ENCODE results near the gene CRACDL. TPM values are rescaled to one million over a fixed set of nuclear protein-coding genes. Genes with fewer than 3 reads are reported as not detected.

The CRACDL gene, protein sequence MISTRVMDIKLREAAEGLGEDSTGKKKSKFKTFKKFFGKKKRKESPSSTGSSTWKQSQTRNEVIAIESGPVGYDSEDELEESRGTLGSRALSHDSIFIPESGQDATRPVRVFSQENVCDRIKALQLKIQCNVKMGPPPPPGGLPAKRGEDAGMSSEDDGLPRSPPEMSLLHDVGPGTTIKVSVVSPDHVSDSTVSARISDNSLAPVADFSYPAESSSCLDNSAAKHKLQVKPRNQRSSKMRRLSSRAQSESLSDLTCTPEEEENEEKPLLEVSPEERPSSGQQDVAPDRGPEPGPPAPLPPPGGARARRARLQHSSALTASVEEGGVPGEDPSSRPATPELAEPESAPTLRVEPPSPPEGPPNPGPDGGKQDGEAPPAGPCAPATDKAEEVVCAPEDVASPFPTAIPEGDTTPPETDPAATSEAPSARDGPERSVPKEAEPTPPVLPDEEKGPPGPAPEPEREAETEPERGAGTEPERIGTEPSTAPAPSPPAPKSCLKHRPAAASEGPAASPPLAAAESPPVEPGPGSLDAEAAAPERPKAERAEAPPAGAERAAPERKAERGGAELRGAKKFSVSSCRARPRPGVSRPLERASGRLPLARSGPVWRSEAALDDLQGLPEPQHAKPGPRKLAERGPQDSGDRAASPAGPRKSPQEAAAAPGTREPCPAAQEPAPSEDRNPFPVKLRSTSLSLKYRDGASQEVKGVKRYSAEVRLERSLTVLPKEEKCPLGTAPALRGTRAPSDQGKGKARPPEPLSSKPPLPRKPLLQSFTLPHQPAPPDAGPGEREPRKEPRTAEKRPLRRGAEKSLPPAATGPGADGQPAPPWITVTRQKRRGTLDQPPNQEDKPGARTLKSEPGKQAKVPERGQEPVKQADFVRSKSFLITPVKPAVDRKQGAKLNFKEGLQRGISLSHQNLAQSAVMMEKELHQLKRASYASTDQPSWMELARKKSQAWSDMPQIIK
- total RNA-seq = 0.12 and 0.16 TPM in 2 replicates

DNA sequence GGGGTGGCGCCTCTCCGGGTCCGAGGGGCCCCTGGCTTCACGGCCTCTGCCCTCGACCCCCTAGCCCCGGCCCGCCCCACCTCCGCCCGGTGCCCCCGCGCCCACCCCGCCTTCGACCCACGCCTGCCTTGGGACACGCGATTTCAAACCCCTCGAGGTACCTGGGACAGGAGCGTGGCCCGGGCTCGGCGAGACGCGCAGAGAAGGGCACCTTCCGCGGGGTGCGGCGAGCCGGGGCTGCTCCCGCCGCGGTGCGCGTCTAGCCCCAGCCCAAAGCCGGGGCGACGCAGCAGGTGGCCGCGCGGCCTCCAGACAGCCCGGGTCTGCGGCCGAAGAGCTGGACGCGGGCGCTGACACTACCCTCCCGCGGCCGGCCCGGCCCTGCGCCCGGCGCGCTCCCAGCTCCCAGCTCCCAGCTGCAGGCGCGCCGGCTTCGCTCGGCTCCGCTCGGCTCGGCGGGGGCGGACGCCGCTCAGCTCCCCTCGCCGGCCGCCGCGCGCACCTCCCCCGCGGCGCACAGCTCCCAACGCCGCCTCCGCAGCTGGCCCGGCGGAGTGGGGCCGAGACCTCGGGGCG lies at the start of gene CRACDL:
CRACDL (minus strand) TSS at position 449 of the 576 bp plus-strand sequence. CDS start 89,425 bp downstream, outside the sequence.

Small RNAs within 50 kb of the gene (small RNA-seq; reads per million reads assigned to genes)
- gene RNU4-84P (not detected), gene RNU7-46P (not detected)

Other genes with a start within 250 kb of the CRACDL start
- gene MGAT4A, start 205.1 kb downstream of the CRACDL start, total RNA-seq = 0.16 and 0.24 TPM in 2 replicates
- gene C2orf15, start 205.5 kb upstream of the CRACDL start, total RNA-seq = not detected in 2 replicates
- 1.9 and 2.1 TPM in 2 replicates for gene TSGA10, start 218.7 kb upstream of the CRACDL start, total RNA-seq
- gene LIPT1, start 218.7 kb upstream of the CRACDL start, total RNA-seq = 4.5 and 4.7 TPM in 2 replicates
- gene MITD1, start 244.8 kb upstream of the CRACDL start, total RNA-seq = 10.4 and 11.4 TPM in 2 replicates
- 28.1 and 31.0 TPM in 2 replicates for gene MRPL30, start 245.0 kb upstream of the CRACDL start, total RNA-seq